Stimulated activated naive CD4-positive, alpha-beta T cell treated with Interleukin-2 at 50 U/mL for 16 hours (primary cell): Measurements from ENCODE around the gene NCKAP5L.
"Not testable (repeated sequence)": the region's sequence is repeated elsewhere in the genome, so short reads cannot be mapped to it uniquely, and the experiment has no call there.

Experiments
- DNase-seq: peaks from one replicate; lab custom pipeline; 2025; lab: John Stamatoyannopoulos, UW

The NCKAP5L gene

DNA sequence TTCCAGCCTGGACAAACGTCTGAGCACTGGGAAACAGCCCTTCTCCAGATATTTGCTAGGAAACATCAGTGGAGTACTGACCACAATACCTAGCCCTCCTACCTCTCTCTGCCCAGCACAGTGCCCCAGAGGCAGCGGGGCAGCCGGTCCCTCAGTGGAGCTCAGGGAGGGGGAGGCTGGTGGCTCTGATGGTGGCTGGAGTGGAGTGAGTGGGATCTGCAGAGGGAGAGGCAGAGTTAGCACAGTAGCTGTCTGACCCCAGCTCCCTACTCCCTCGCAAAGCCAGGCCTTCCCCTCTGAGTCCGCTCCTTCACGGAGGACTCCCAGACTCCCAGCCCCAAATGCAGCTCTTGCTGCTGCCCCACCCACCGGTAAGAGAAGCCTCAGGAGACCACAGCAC is 30.0 kb downstream of the NCKAP5L start:
- DNase-seq, result no peak

DNA sequence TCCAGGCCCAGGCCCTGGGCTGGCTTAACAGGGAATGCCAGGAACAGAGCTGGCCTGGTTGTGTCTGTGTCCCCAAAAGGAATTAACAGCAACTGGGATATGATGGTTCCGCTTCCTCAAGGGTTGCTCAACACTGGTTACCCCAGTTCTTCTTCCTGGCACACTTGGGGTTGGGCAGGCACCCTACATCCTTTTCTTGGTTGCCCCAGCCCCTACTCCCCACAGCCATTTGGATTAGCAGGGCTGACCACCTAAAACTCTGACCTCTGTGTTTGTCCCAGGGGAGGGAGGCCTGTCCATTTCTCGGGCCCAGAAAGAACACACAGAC is 30.8 kb downstream of the NCKAP5L start:
- no peak for DNase-seq

DNA sequence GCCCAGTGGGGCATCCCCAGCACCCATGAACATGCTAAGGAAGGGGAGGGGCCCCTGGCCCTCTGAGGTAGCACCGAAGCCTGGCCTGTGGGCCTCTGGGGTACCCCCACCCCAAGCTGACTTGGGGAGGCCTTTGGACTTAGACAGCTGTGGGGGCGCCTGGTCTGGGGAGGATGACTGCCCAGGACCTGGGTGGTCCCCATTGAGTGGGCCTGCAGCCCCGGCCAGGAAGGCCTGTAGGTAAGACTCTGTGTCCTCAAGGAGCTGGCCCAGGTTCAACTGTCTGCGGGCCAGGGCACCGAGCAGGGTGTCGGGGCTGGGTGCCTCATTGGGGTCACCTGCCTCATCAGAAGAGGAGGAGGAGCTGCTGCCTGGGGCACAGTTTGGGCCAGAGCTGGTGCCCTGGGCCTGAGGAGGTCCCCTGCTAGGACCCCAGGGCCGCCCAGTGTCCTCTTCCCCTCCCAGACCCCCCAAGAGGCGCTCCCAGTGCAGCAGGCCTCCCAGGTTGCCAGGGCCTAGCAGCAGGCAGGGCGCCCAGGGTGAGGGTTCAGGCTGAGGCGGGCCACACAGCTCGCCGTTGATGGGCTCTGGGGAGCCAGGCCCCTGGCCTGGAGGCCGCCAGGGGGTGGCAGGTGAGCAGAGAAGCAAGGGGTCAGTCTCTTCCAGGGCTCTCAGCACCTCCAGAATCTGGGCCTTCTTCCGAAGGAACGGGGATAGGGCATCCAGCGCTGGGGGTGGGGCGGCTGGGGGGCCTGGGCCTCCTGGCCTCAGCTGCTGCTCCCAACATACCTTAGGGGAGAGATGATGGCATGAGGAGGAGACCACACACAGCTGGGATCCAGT is 31.4 kb downstream of the NCKAP5L start:
- DNase-seq, result no peak

DNA sequence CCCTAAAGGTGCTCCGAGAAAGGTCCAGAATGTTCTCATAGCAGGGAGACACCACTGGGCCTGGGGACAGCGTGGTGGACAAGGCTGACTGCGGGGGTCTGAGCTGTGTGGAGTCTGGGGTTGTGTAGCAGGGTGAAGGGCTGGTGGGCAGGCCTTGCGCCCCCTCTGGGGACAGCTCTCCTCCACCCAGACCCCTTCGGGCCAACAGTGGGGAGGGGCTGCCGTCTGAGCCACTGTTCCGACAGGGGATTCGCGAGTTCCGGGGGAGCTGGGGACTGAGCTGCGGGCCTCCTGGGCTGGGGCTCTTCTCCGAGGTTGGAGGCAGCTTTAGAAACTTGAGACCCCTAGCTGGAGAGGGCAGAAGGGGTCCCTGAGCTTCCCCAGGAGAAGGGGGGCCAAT is 32.1 kb downstream of the NCKAP5L start:
- DNase-seq, result no peak

DNA sequence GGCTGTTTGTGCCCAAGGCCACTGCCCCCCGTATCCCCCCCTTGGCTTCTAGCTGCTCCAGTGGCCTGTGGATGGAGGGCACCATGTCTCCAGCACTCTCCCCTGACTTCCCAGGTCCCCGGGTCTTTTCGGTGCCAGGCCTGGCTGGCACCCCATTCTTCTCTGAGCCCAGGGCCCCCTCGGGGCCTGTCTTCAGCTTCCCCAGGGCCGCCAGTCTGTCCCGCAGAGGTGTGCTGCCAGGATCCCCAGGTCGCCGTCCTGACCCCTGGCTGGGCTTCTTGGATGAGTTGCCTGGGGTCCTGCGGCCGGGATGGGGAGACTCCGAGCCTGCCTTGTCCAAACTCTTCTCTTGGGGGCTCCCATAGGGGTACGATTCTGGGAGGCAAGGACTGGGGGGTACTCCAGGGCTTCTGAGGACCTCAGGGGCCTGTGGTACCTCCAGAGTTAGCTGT is 32.5 kb downstream of the NCKAP5L start:
- no peak for DNase-seq

DNA sequence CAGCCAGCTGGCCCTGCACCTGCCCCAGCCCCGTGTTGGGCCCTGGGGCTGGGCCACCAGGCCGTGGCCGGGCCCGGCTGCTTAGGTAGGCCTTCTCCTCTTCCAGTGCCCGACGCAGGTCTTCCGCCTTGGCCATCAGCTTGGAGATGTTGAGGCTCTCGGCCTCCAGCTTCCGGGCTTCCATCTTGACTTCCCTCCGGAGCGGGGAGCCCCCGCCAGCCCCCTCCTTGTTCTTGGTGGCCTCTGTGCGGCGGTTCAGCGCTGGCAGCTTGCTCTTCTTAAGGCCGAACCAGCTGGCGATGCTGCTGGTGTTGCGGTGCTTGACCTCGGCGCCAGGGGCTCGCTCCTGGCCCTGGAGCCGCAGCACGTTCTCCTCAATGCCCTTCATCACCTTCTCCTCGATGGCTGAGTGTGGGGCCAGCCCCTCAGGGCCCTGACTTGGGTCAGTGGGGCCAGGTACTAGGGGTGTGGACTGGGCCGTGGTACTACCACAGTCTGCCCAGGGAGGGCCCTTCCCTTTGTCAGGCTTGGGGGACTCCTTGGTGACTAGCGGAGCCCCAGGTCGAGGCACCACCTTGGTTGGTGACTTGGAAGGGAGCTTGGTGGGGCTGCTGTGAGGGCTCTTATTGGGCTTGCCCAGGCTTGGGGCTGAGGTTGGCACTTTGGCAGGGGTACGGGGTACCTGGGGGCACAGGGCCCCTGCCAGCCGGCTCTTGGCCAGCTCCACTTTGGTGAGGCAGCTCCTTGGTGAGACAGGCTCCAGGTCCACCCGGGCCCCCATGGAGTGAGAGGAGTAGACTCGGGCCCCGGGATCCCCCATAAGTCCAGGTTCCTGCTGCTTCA is 33.2 kb downstream of the NCKAP5L start:
- DNase-seq, result no peak

DNA sequence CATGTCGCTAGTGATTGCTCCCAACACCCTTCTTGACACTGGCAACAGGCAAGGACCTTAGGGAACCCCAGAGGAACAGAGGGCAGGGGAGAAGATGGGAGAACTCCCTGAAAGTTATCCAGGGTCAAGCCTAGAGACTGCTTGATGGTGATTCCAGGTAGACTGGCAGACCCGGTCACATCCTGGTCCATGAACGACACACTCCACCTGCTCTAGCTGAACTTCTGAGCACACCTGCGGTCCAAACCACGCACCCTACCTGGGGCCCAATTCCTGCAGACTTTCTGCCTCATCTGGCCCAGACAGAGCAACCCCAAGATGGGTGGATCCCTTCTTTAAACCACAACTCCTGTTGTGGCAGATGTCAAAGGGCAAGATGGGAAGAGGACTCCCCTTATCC is 34.2 kb downstream of the NCKAP5L start:
- no peak for DNase-seq

DNA sequence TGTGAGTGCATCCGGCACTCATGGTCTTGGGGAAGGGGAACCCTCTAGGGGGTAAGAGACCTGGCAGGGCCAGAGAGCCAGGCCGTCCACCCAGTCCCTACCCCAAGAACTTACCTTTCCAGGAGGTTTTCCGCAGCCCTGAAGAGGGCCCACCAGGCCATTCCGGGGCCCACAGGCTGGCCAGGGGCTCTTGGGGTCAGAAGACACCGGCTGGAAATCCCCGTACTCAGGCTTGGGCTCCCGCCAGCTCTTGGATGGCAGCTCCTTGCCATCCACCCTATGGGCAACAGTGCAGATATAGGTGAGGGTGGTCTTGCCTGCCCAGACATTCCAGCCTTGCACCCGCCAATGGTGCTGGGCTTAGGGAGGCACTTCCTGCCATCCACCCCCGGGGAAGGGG is 34.6 kb downstream of the NCKAP5L start:
- no peak for DNase-seq

DNA sequence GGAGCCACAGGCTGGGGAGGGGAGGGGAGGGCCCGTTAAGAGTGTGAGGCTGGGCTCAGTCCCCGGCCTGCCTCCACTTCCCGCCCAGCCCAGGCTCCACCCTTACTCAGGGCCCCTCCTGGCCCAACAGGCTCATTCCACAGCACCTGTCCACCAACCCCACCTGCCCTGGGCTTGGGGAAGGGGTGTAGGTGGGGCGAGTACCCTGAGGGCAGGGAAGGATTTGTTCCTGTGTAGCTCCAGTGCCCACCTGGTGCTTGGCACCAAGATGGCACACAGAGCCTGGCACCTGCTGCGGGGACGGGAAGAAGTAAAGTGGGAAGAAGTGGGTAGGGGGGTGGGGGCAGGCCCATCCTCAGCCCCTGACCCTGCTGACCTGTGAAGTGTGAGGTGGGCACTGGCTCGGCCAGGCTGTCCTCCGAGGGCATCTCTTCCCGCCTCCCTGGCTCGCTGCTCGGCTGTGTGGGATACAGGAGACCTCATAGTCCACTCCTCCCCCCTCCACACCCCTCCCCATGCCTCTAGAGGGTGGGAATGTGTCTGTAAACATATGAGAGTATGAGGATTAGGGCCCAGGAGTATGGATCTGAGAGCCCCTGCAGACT is 35.1 kb downstream of the NCKAP5L start:
- no peak for DNase-seq

DNA sequence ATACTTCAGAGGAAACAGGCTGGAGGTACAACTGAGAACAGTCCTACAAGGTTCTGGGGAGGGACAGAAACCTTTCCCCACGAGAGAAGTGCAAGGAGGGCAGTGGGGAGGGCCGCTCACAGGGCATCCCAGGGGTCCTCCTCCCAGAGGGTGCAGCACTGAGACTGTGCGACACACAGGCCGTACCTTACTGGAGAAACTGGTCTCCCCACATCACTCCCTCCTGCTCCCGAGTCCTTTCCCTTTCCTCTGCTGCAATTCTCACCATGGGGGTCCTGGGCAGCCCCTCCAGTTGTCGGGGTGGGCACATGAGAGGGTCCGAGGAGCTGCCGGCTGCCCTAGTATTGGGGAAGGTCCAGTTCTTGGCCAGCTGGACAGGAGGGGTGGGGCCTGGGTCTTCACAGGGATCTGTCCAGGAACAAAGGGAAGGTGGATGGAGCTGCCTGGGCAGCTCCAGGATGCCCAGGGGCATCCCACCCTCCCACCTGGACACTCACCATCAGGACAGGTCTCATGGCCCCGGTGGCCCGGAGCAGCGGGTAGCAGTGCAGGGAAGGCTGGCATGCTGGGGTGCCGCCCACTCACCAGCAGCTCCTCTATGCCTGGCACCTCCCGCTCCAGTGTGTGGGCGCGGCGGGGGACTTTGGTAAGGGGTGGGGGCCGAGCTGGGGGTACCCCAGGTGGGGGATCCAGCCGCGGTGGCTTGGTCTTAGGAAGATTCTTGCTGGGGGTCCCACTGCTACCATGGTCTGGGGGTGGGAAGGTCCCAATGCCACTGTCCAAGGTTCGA is 35.8 kb downstream of the NCKAP5L start:
- no peak for DNase-seq

DNA sequence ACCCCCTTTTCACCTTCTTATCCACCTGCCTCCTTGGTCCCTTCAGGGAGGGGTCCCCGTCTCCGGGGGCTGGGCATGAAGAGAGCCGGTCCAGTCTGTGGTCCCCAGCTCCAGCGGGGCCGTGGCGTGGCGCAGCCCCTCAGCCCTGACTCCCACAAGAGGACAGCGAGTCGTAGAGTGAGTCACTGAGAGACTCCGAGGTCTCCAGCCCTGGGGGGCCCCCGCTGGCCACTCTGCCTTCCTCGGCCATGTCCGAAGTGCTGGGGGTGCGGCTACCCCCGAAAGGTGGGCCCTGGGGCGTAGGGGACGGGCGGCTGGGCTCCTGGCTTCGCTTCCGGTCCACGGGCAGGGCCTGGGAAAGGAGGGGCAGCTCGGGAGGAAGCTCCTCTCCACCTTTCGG is 36.5 kb downstream of the NCKAP5L start:
- no peak for DNase-seq

DNA sequence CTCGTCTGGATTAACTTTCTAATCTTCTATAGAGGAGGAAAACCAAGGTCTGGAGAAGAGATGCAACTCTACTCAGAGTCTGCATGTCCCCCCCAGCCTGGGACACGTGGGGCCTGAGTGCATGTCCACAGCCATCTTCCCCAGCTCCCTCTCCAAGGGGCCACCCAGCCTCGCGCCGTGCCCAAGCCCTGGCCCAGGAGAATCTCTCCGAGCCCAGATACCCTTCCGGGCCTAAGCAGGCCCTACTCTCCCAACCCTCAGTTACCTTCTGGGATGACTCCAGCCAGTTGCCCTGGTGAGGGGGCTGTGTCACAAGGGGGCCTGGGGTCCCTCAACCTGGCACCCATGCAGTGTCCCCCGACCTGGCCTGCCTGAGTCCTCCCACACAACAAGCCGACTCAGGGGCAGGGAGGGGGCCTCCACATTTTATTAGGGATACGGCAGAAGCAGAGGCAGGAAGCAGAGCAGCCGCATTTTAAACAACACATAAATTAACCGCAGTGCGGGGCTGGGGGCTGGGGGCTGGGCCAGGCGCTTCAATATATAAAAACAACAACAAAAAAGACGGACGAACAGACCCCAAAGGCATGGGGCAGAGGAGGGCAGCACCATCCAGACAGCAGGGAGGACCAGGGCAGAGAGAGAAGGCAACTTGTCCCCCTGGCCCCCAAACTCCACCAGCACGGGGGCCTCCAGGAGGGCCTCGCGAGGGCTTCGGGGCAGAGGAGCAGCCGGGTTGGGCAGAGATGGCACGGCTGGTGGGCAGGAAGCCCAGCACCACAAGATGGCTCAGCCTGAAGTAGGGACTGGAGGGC is 37.3 kb downstream of the NCKAP5L start:
- DNase-seq, result no peak

DNA sequence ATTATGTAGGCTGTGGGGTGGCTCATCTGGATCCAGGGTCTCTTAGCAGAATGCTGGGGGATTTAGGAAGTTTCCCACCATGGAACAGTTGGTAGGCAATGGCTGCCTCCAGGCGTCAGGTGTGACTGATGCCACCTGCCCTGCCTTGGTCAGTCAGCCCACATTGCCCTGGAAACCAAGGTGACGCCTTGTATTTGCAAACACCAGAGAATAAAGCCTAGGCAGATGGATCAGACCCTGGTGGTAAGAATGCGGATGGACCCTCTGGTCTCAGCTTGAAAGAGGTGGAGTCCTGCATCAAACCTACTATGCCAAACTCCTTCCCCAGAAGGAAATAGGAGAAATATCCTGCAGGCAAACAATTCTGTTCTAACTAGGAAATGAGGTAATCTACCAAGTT is 38.2 kb downstream of the NCKAP5L start:
- no peak for DNase-seq

DNA sequence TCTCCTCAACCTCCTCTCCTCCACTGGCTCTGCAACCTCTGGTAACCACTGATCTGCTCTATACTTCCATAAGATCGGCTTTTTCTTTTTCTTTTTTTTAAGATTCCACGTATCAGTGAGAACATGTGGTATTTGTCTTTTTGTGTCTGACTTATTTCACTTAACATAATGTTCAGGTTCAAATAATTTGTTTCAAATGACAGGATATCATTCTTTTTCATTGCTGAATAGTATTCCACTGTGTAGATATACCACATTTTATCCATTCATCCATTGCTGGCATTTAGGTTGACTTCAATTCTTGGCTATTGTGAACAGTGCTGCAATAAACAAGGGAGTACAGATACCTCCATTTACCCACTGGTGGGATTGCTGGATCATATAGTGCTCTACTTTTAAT is 40.5 kb downstream of the NCKAP5L start:
- no peak for DNase-seq

DNA sequence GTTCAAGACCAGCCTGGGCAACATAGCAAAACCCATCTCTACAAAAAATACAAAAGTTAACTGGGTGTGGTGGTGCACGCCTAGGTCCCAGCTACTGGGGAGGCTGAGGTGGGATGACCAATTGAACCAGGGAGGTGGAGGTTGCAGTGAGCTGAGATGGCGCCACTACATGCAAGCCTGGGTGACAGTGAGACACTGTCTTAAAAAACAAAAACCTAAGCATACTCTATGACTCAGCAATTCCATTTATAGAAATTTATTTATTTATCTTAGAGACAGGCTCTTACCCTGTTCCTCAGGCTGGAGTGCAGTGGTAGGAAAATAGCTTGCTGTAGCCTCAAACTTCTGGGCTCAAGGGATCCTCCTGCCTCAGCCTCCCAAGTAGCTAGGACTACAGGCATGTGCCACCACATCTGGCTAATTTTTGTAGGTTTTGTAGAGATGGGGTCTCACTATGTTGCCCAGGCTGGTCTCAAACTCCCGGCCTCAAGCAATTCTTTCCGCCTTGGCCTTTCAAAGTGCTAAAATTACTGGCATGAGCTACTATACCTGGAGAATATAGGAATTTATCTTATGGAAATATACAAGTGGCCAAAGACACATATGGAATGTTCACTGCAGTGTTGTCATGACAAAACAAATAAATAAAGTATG is 43.3 kb downstream of the NCKAP5L start:
- DNase-seq, result no peak

DNA sequence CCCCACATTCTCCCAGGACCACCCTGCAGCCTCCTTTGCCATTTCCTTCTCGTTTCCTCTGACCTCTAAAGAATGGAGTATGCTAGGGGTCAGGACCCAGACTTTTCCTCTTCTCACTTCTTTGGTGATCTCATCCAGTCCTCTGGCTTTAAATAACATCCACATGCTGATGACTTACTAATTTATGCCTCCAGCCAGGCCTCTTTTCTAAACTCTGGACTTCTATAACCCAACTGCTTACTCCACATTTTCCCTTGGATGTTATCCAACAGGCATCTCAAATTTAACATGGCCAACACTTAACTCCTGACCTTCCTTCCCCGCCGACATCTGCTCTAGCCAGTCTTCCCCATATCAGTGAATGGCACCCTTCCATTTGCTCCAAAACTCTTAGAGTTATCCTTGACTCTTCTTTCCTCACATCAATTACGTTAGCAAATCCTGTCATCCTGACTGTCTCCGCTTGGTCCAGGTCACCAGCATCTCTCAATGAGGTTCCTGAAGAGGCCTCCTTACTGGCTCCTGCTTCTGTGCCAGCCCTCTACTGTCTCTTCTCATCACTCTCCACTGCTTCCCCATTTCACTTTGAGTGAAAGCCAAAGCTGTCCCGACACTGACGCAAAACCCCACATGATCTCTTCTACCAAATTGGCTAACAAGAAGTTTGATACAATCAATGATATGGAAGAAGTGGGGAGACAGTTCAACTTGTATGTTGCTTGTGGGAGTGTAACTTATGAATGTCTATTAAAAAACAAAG is 44.1 kb downstream of the NCKAP5L start:
- no peak for DNase-seq

DNA sequence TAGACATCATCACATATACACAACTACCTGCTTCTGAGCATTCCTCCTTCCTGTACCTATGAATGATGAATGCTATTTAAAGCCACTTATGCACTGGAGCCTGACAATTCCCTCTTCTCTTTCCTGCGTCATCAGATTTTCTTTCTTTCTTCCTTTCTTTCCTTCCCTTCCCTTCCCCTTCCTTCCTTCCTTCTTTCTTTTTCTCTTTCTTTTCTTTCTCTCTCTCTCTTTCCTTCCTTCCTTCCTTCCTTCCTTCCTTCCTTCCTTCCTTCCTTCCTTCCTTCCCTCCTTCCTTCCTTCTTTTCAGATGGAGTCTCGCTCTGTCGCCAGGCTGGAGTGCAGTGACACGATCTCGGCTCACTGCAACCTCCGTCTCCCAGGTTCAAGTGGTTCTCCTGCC is 47.3 kb downstream of the NCKAP5L start:
- DNase-seq, result not testable (repeated sequence)

DNA sequence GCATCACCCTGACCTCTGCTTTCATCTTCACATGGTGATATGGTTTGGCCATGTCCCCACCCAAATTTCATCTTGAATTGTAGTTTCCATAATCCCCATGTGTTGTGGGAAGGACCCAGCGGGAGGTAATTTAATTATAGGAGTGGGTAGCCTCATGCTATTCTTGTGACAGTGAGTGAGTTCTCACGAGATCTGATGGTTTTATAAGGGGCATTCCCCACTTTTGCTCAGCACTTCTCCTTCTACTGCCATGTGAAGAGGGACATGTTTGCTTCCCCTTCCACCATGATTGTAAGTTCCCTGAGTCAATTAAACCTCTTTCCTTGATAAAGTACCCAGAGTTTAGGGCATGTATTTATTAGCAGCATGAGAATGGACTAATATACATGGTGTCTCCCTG is 48.6 kb downstream of the NCKAP5L start:
- no peak for DNase-seq

DNA sequence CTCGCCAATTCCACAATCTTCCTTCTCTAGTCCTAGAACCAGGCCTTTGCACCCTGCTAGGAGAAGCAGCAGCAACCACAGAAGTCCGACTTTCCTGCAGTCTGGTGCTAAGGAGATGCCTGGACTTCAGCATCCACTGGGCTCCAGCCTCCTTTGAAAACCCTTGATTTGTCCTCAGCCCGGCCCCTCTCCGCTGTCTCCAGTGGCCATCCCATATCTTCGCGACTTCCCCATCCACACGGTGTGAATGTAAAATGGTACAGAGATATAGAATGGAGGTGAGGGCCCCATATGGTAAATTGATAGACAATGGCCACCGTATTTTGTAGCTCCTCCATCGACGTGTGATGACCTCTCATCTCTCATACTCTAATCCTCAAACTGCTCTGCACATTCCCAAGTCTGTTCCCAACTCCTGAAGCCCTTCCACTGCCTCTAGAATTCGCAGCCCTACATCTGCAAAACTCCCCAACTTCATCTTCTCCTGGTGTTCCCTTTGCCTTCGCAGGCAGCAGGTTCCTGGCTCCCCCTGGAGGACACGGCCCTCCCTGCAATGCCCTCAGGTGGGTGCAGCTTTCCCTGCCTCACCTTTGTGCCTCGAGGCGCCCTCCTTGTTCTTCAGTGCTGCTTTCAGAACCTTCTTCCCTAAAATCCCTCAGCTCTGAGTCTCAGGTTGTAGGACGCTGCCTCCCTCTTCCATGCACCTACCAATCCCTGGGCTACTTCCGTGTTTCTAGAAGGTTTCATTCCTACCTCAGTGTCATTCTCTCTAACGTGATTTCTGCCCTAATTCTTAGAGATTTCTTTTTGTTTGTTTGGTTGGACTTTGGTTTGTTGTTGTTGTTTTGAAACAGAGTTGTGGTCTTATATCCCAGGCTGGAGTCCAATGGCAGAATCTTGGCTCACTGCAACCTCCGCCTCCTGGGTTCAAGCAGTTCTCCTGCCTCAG is 50.1 kb downstream of the NCKAP5L start:
- peak; percentile 68 for DNase-seq
